Stimulated activated CD4-positive, alpha-beta T cell treated with anti-CD3 and anti-CD28 coated beads, Interleukin-1b, Interleukin-23, amount 100 ng/mL, for 1 hour (primary cell): ENCODE measurements around the gene TMEM212.

Experiments
- DNase-seq, 2 donors: peaks; one replicate each; pipeline ENCODE4 v3.0.0-alpha.2; 2020; ENCODE audit warnings: low read depth in 2 of 2

The TMEM212 gene

DNA sequence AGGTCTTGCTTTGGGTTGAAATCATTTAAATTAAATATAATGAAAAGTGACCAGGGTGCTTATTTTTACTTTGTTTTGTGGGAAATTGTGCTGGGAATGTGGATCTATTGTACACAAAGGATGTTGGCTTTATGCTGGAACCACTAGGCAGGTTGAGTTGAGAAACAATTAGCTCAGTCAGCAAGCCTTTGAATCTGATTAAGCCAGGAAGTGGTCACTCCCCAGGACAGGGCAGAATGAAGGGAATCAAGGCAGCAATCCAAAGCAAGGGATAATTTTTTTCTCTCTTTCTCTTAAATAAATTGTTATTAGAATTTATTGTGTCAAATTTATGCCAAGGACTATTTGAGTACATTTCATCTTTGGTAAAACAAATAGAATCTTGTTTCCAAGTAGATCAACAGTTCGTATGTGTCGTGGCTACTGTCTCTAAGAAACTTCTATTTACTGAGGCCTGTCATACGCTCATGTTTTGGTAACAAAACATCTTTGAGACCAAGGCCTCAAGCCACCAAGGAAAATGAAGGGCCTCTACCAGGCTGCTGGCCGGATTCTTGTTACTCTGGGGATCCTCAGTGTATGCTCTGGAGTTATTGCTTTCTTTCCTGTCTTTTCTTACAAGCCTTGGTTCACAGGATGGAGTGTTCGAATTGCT, at the start of gene TMEM212:
Gene TMEM212, plus strand, starts transcription at position 486 of the 655 bp plus-strand sequence. Its CDS starts 35 bp downstream, at position 521.
- DNase-seq, result no peak

DNA sequence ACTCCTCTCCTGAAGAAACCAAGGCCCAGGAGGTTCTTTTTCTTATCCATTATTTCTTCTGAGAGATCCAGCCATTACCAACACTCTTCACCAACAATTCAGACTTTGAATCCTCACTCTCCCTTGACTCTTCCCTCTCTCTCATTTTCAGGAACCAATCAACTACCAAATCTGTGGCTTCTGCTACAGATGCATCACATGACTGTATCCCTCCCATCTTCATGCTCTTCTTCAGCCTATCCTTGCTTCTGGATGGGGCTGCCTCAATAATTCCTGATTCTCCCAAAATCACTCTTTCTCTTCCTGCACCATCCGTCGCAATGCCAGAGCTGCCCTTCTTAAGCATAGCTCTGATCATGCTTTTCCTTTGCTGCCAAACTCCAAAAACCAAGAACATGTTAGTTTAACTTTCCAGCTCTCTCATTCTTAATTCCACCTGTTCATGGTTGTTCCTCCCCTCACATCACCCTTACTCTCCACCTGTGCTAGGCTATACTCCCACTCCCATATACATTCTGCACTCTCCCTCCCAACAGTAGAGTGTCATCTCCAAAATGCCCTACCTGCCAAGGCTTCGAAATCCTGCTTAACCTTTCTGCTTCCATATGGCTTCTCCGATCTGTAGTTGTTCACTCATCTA, 46.4 kb upstream of the TMEM212 start:
- no peak for DNase-seq

DNA sequence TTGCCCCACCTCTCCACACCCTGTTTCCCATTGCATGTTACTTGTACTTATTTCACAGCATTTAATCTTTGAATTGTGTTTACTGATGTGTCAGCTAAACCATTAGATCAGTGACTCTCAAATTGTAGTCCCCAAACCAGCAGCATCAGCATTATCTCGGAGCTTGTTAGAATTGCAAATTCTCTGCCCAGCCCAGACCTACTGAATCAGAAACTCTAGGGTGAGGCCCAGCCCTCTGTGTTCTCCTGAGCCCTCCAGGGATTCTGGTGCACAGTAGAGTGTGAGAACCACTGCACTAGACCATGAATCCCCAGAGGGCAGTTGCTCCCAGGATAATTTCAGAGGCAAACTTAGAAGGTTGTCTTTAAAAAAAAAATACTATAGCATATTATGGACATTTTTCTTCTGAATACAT, 45.9 kb upstream of the TMEM212 start:
- DNase-seq, result no peak

DNA sequence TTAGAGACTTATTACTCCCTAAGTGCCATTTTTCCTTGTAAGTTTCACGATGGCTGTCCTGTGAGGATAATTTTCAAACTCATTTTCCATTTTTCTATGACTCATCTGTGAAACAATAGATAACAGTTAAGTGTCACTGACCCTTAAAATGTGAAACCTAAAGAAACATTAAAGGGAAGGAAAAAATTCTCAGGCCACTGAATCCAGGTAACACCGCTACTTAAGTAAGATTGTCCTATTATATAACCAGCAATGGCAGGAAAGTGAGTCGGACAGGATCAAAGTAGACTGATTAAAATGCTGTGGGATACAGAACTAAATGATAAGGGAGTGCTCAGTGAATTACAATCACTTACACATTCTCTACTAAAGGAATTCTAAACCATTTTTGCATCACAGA, 45.3 kb upstream of the TMEM212 start:
- DNase-seq, result no peak

DNA sequence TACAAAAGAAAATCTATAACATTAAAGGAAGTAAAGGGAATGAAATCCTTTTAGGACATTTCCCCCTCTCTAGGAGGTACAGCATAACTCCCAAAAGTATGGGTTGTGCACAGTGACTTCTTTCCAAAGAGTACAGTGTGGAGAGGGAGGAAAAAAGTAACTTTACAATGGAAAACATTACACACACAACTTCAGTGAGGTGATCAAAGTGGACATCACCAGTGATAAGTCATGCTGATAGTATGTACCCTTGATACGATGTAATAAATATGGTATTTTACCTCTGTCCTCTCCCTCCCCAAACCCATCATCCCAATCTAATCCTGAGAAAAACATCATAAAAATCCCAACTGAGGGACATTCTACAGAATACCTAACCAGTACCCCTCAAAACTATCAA, 43.6 kb upstream of the TMEM212 start:
- DNase-seq, result no peak

DNA sequence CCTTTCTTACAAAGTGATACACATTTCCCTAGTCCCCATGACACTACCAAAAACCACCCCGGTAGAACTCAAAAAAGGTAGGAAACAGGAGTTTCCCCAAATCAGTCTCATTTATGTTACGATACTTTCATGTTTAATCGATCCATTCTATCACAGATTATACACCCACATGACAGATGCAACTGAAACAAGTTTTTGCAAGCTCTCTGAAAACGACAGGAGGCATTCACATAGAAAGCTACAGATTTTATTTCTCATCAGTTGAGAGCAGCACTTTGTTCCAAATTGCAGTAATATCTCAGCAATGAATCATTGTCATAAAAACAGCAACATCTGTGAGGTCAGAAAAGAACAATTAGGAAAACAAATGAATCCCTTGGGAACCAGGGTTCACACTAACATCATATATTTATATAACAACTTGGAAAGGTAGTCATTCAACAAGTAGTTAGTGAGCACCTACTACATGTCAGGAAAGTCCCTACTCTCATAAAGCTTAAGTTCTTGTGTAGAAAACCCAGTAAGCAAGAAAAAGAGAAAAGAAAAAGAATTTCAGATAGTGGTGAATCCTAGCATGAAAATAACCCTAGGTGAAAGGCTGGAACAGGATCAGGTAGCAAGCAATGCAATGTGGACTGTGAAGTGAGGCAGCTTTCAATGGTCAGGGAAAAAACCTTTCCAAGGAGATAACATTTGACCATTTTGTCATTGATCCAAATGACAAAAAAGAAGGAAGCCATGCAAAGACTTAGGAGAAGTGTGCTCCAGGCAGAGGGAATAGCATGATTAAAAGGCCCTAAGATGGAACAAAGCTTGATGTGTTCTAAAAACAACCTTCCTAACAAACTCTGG, 41.2 kb upstream of the TMEM212 start:
- DNase-seq, result no peak

DNA sequence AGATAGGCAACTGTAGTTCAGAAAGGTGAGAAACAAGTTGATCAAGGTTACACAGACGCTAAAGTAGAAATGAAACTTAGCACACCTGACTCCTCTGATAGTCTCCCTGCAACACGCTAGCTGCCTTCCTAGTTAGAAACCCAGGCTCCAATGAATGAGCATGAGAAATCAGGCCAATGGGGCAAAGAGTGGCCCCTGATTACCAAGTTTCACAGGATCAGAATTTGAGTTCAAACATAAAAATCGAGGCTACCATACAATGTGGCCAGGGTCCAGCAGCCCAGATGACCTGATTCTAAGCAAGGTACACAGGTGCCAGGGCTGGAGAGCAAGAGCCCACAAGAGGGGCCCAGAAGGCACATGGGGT, 40.6 kb upstream of the TMEM212 start:
- DNase-seq, result no peak

DNA sequence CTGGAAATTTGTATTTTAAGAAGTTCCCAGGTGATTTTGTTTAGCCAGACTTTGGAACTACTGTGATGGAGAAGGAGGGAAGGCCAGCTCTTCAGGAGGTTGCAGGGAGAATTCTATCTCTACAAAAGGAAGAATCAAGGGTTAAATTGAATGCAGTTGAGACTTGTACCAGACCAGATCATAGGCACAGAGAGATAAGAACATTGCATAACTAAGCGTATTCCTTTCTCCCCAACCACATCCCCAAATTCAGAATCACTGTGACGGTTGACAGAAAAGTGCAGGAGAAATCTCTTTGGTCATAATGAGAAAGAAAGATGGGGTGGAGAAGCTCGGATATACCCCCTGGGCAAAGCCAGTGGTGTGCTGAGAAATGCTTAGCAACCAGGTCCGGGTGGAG, 40.1 kb upstream of the TMEM212 start:
- no peak for DNase-seq

DNA sequence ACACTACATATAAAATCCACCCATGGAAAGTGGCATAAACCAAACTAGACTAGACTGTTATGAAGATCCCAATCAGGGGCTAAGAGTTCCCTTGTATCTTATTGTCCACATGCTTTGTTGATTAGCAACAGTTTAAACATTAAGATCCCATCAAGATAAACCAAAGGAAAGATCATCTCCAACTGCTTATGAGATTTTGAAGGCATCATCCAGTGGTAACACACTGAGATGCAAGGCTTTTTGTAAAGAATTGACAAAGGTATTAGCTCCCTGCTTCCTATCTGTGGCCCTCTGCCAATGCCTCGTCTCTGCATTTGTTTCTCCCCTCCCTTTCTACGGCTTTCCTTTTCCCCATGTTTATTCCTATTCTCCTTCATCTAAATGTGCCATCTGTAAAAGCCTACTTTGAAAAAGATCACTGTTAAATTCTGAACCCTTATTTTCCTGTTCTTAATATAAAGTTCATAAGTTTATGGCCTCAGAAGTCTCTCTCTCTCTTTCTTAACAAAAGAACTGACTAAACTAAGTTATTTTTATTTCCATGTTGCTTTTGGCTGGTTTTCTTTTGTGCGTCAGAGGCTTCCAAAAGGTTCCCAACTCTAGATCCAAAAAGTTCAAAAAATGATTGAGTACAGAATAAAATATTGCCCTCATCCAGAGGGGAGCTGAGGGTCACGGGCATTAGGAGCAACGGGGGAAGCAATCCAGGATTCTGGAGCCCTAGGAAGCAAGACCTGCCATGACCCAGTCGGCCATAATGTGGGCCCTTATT, 38.3 kb upstream of the TMEM212 start:
- DNase-seq, result no peak

DNA sequence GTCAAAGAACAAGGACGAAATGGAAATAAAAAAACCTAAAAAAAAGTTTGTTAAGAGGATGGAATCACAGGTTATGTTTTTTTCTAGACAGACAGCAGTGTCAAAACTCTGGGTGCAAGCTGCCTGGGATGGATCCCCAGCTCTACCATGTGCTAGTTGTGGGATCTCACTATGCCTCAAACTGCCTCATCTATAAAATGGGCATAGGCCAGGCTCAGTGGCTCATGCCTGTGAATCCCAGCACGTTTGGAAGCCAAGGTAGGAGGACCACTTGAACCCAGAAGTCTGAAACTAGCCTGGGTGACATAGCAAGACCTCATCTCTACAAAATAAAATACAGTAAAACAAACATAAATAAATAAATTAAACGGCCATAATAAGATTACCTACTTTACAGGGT, 37.5 kb upstream of the TMEM212 start:
- no peak for DNase-seq

DNA sequence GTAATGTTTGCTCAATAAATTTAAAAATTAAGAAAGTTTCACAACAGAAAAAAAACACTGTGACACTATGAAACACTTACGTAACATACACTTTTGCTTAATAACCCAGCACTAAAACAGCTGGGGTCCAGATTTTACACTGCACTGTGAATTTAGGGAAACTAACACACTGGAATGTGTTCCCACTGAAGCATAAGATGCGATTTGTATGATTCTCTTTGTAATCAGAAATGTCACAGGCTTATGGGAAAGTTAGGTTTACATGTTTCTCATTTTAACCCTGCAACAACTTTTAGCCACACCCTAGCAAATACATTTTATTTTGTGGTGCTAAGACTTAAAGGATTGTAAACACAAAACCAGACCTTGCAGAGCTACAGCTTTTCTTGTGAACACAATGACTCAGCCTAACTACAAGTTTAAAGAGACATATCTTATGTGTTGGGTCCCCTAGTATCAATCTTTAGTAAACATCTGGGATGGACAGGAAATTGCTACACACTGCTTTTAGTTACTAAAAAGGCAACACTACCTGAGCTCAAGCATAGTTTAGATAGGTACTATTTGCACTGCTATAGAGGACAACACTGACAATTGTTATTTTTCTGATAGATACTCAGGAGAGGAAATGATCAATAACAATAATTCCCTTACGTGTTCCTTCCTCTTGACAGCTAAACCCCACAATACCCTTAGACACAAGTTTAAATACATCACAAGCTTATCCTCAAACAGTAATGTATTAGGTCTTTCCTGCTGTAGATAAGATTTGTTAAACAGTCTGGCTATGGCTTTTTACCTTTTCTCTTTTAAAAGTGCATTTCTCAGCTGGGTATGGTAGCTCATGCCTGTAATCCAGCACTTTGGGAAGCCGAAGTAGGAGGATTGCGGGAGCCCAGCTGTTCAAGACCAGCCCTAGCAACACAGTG, 36.7 kb upstream of the TMEM212 start:
- DNase-seq, result no peak

DNA sequence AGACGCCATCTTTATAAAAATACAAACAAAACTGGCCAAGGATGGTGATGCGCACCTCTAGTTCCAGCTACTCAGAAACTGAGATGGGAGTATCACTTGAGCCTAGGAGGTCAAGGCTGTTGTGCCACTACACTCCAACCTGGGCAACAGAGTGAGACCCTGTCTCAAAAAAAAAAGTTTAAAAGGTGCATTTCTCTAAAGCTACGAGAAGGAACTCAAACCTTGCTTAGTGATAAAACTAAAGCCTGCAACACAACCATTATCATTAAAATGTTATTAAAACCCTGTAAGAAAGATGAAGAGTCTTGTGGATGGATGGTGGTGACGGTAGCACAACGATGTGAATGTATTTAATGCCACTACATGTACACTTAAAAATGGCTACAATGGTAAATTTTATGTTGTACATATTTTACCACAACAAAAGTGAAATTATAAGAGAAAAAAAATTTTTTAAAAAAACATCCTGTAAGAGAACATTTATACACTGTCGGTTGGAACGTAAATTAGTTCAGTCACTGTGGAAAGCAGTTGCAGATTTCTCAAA, 35.9 kb upstream of the TMEM212 start:
- DNase-seq, result no peak

DNA sequence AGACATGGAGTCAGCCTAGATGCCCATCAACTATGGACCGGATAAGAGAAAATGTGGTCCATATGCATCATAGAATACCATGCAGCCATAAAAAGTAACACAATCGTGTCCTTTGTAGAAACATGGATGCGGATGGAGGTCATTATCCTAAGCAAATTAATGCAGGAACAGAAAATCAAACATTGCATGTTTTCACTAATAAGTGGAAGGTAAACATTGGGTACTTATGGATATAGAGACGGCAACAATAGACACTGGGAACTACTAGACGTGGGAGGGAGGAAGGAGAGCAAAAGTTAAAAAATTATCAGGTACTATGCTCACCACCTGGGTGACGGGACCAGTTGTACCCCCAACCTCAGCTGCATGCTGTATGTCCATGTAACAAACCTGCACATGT, 35.3 kb upstream of the TMEM212 start:
- DNase-seq, result no peak

DNA sequence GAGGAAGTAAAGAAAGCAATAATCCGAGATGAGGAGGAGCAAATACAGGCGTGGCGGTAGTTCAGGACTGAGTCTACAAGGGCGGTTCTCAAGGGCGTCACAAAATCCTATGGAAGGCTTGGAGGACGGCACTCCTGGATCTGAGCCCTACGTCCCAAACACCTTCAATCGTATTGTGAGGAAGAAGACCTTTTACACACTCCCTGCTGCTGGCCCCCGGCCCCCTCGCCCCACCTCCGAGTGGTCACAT, 33.6 kb upstream of the TMEM212 start:
- DNase-seq, result no peak

DNA sequence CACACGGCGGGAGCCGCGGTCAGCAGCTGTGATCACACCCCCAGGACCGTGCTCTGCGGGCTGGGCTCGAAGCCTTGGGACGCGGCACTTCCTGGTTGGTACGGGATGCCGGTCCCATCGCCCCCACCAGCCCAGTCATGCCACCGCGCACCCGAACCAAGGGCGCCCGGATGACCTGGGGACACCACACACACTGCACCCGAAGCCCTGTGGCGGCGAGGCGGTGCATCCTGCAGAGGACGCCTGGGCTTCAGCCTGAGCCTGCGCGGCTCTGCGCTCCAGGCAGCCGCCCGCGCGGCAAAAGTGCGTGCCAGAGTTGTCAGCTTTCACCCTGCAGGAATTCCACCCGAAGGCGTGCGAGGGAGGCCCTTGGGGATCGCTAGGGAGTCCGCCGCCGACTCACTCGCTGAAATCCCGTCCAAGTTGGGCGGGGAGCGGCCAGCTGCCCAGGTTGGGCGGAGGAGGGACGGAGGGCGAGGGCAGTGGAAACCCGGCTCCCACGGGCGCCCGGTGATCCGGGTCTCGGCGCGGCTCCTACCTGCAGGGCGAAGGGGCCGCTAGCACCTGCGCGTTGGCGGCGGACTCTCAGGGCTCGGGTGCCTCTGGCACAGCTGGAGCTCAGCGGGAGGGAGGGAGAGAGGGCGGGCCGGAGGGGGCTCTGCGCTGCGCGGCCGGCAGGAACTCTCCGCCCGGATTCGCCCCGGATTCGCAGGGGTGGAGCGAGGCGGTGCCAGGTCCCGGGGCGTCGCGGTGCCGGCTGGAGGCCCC, 33.1 kb upstream of the TMEM212 start, which contains the start of gene PLD1:
Gene PLD1, minus strand, starts transcription at position 623 of the 768 bp plus-strand sequence. CDS start 72,432 bp downstream, outside the sequence.
- DNase-seq, result no peak

DNA sequence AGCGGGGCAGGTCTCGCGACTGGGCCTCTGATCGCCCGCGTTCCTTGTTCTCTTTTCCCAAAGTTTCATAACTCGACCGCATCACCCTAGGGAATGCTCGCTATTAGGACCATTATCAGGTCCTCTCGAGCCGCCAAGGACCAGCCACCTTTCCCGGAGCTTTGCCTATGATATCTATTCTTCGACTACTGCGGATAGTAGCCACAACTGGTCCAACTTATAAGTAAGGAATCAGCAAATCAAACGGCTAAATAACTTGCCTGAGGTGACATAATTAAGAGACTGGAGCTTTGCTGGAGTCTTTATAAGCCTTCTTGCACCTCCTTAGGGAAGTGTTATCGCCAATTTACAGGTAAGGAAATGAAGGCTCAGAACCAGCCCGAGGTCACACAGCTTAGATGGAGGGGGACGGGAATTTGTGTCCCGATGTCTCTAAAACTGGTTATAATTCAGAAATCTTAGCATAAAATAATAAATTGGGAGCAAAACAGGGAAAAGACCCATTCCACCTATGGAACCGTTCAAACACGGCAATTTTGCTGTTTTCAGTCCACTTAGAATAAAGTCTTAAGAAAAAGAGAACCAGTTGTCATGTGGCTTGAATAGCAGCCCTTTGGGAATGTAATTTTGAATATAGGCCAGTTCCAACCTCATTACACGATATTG, 32.4 kb upstream of the TMEM212 start:
- DNase-seq, result no peak

DNA sequence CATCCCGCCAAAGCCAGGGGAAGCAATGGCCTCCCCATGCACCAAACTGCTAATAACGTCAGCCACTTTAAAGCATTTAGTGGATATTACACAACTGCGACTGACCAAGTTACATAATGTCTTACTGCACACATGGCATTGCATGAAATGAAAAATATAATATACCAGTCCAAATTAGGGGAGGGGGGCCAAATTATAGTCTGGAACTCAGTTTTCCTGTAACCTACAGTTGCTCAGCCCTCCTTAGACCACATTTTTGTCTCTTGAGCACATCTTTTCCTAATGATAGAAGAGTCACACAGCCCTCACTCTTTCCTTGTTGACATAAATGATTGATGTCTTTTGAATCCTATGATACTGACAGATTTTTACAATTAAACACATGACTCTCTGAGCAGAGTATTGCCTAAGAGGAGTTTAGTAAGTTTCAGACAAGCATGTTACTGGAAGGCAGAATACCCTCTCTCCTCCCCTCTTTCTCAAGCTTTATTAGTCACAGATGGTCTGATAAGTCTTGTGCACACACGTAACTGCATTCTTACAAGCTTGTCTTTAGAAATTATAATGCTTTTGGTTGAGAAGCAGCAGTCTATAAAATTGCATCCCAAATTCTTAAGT, 31.7 kb upstream of the TMEM212 start:
- DNase-seq, result no peak

DNA sequence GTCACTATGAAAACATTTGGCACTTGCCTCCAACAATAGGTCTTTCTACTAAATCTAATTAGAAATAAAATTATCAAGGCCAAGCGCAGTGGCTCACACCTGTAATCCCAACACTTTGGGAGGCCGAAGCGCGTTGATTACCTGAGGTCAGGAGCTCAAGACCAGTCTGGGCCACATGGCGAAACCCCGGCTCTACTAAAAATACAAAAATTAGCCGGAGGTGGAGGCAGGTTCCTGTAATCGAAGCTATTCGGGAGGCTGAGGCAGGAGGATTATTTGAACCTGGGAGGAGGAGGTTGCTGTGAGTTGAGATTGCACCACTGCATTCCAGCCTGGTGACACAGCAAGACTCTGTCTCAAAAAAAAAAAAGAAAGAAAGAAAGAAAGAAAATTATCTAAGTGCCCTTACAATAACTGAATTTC, 31.2 kb upstream of the TMEM212 start:
- DNase-seq, result no peak

DNA sequence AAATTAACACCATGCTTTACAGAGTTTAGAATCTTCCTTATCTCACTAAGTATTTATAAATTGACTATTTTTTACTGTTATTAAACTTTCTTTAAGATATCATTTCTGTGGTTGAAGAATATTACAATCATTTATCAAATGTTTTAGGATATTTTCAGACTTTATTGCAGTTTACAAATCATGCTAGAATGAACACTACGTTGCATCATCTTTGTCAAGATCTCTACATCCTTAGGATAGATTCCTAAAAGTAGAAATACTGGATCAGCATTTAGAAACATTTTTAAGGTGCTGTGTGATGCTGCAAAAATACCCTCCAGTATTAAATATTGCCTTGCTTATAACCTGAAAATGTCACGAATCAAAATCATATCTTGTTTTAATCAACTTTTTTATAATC, 30.3 kb upstream of the TMEM212 start:
- DNase-seq, result no peak
